K562 (cell line): ENCODE measurements around the gene SORCS1. TPM values are rescaled to one million over a fixed set of nuclear protein-coding genes. Genes with fewer than 3 reads are reported as not detected.

ENCODE experiments used
- ARNT ChIP-seq, 2 experiments: fragments of 450-650 bp; IDR thresholded peaks; 2 replicates each; pipeline ENCODE4 v1.6.1; 2016; ENCODE audit warnings: mild to moderate bottlenecking in 1 of 2
- CBFB ChIP-seq: sonication (generic); formaldehyde crosslinking; IDR thresholded peaks from 2 replicates; pipeline ENCODE4 v1.4.0; 2020; ENCODE audit warnings: mild to moderate bottlenecking, missing genetic modification reagents
- CBX2 ChIP-seq: fragments of 200-600 bp; sonication (generic); IDR thresholded peaks from one replicate; pipeline ENCODE4 v1.6.1; 2012; ENCODE audit warnings: mild to moderate bottlenecking, low read length, inconsistent platforms; ENCODE audit not compliant: insufficient read depth, poor library complexity, severe bottlenecking
- CREM ChIP-seq: IDR thresholded peaks from 2 replicates; pipeline ENCODE4 v1.6.1; 2014; ENCODE audit warnings: antibody characterized with exemption, low read depth
- EP300 ChIP-seq: IDR thresholded peaks from 2 replicates; pipeline ENCODE4 v1.6.1; 2012; ENCODE audit warnings: low read length, improper control_type of control experiment
- EP400 ChIP-seq: fragments of 450-650 bp; IDR thresholded peaks from 2 replicates; pipeline ENCODE4 v1.6.1; 2017; ENCODE audit warnings: antibody characterized with exemption, mild to moderate bottlenecking, moderate library complexity
- ETV5 ChIP-seq: sonication (generic); formaldehyde crosslinking; IDR thresholded peaks from 2 replicates; pipeline ENCODE4 v1.4.0; 2020; ENCODE audit warnings: low read depth, mild to moderate bottlenecking, missing genetic modification reagents
- KLF13 ChIP-seq: fragments of 450-650 bp; IDR thresholded peaks from 2 replicates; pipeline ENCODE4 v1.6.1; 2016; ENCODE audit warnings: missing genetic modification characterization, low read depth, mild to moderate bottlenecking, missing compliant biosample characterization, moderate library complexity, borderline replicate concordance
- NEUROD1 ChIP-seq: fragments of 150-350 bp; IDR thresholded peaks from 2 replicates; pipeline ENCODE4 v1.6.1; 2014; ENCODE audit warnings: borderline replicate concordance, low read length, low read depth; ENCODE audit not compliant: partially characterized antibody
- NFE2 ChIP-seq: IDR thresholded peaks from 2 replicates; pipeline ENCODE4 v1.6.1; 2014; ENCODE audit warnings: antibody characterized with exemption, low read depth
- NR4A1 ChIP-seq, 2 experiments: fragments of 250-450 bp in 1 of 2; fragments of 450-650 bp in 1 of 2; sonication (Bioruptor Pico) in 1 of 2; IDR thresholded peaks; 2 replicates each; pipeline versions ENCODE4 v1.4.0 to v1.6.1; 2016 to 2020; ENCODE audit warnings: mild to moderate bottlenecking in 2 of 2, missing compliant biosample characterization in 1 of 2, missing genetic modification characterization in 1 of 2, moderate library complexity in 1 of 2
- PYGO2 ChIP-seq: fragments of 450-650 bp; IDR thresholded peaks from 2 replicates; pipeline ENCODE4 v1.6.1; 2016; ENCODE audit warnings: mild to moderate bottlenecking, missing genetic modification characterization, moderate library complexity, missing compliant biosample characterization
- SAFB ChIP-seq: fragments of 200-400 bp; formaldehyde crosslinking; IDR thresholded peaks from 2 replicates; pipeline ENCODE4 v1.6.1; 2017; ENCODE audit warnings: low read depth, low read length, borderline replicate concordance
- SRSF3 ChIP-seq: fragments of 200-400 bp; formaldehyde crosslinking; IDR thresholded peaks from 2 replicates; pipeline ENCODE4 v1.6.1; 2016; ENCODE audit warnings: mild to moderate bottlenecking, low read length, moderate library complexity; ENCODE audit not compliant: insufficient read depth
- TAF15 ChIP-seq: fragments of 200-400 bp; formaldehyde crosslinking; IDR thresholded peaks from 2 replicates; pipeline ENCODE4 v1.6.1; 2017; ENCODE audit warnings: mild to moderate bottlenecking, low read depth, low read length, moderate library complexity
- TAF7 ChIP-seq: fragments of 450-650 bp; IDR thresholded peaks from 2 replicates; pipeline ENCODE4 v1.6.1; 2016; ENCODE audit warnings: missing genetic modification characterization, missing compliant biosample characterization
- ZNF668 ChIP-seq: fragments of 250-450 bp; sonication (Bioruptor Pico); IDR thresholded peaks from 2 replicates; pipeline ENCODE4 v1.8.0; 2022; ENCODE audit warnings: mild to moderate bottlenecking, inconsistent platforms
- polyA plus RNA-seq, 8 experiments: library from polyadenylated mRNA; depleted of rRNA in 4 of 8; stranded (reverse) in 5 of 8; unstranded in 3 of 8; fragments of >200 nt; fragmentation: Nextera tagmentation in 2 of 8; fragmentation: Illumina TruSeq in 1 of 8; extraction: Ambion mirVana in 2 of 8; extraction: Trizol in 1 of 8; gene quantifications; 2 replicates each; pipeline versions ENCODE4 v1.2.1 to v1.2.3, GENCODE V29; 2011 to 2014; ENCODE audit warnings: inconsistent platforms in 1 of 8, missing spikeins in 1 of 8
- total RNA-seq, 7 experiments: library from RNA; depleted of rRNA in 6 of 7; stranded (reverse); fragments of >200 nt in 6 of 7; fragmentation: Illumina TruSeq in 2 of 7; extraction: Trizol in 2 of 7; gene quantifications; 2 replicates each; pipeline versions ENCODE4 v1.2.1 to v1.2.3, GENCODE V29; 2011 to 2021; ENCODE audit warnings: low replicate concordance in 1 of 7
- TF ChIP-seq, protein P1 (sequence below), 2 experiments: IDR thresholded peaks in 1 of 2; conservative IDR thresholded peaks in 1 of 2; 2 replicates each; pipeline ENCODE4 v1.6.1; 2016; ENCODE audit warnings: low read depth in 2 of 2, mild to moderate bottlenecking in 1 of 2, missing compliant biosample characterization in 1 of 2, missing genetic modification characterization in 1 of 2, moderate library complexity in 1 of 2
- TF ChIP-seq, protein P2 (sequence below): sonication (generic); formaldehyde crosslinking; IDR thresholded peaks from 2 replicates; pipeline ENCODE4 v1.8.1; 2023; ENCODE audit warnings: missing genetic modification reagents, mild to moderate bottlenecking, borderline replicate concordance
- TF ChIP-seq, protein P3 (sequence below): fragments of 450-650 bp; formaldehyde crosslinking; IDR thresholded peaks from 2 replicates; pipeline ENCODE4 v1.4.0; 2020; ENCODE audit warnings: mild to moderate bottlenecking, moderate library complexity

Gene SORCS1
- total and polyA plus RNA-seq, 9 of the 15 experiments (the other 6 are each of a cell fraction or from before 2014, with no cell fraction given) = 1.5 to 3.9 (median 2.7) TPM

DNA sequence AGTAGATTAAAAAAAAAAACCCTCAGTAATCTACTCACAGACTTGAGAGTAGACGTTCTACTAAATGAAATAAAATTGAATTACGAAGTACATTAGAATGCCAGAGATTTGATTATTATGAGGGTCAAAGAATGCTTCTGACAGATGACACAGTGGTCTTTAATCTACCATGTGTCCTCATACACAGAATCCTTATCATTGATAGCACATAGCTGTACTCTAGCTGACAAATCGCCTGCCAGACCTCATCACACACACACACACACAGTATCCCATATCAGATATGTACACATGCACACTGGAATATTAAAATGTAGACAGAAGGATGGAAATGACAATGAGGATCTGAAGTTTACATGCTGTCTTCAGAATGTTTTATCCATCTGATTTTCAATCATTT is 104.6 kb downstream of the SORCS1 start (continued):
- no peak for TF ChIP-seq NR4A1 (CRISPR knock-in tag; IDR thresholded peaks at IDR 0.05)
- no peak for TF ChIP-seq NR4A1 (tag; IDR thresholded peaks at IDR 0.05)
- TF ChIP-seq EP400 = no peak
- TF ChIP-seq CREM = no peak
- TF ChIP-seq KLF13 (tag) = no peak
- TF ChIP-seq PYGO2 (tag) = no peak
- TF ChIP-seq, protein P1, sequence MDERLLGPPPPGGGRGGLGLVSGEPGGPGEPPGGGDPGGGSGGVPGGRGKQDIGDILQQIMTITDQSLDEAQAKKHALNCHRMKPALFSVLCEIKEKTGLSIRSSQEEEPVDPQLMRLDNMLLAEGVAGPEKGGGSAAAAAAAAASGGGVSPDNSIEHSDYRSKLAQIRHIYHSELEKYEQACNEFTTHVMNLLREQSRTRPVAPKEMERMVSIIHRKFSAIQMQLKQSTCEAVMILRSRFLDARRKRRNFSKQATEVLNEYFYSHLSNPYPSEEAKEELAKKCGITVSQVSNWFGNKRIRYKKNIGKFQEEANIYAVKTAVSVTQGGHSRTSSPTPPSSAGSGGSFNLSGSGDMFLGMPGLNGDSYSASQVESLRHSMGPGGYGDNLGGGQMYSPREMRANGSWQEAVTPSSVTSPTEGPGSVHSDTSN (CRISPR knock-in tag; IDR thresholded peaks at IDR 0.05; ENCODE audit: low read depth) = no peak
- TF ChIP-seq, protein P1 (tag; conservative IDR thresholded peaks at IDR 0.05; ENCODE audit: low read depth) = peak; percentile 60
- TF ChIP-seq ARNT (IDR thresholded peaks at IDR 0.05) = no peak
- TF ChIP-seq, protein P2, sequence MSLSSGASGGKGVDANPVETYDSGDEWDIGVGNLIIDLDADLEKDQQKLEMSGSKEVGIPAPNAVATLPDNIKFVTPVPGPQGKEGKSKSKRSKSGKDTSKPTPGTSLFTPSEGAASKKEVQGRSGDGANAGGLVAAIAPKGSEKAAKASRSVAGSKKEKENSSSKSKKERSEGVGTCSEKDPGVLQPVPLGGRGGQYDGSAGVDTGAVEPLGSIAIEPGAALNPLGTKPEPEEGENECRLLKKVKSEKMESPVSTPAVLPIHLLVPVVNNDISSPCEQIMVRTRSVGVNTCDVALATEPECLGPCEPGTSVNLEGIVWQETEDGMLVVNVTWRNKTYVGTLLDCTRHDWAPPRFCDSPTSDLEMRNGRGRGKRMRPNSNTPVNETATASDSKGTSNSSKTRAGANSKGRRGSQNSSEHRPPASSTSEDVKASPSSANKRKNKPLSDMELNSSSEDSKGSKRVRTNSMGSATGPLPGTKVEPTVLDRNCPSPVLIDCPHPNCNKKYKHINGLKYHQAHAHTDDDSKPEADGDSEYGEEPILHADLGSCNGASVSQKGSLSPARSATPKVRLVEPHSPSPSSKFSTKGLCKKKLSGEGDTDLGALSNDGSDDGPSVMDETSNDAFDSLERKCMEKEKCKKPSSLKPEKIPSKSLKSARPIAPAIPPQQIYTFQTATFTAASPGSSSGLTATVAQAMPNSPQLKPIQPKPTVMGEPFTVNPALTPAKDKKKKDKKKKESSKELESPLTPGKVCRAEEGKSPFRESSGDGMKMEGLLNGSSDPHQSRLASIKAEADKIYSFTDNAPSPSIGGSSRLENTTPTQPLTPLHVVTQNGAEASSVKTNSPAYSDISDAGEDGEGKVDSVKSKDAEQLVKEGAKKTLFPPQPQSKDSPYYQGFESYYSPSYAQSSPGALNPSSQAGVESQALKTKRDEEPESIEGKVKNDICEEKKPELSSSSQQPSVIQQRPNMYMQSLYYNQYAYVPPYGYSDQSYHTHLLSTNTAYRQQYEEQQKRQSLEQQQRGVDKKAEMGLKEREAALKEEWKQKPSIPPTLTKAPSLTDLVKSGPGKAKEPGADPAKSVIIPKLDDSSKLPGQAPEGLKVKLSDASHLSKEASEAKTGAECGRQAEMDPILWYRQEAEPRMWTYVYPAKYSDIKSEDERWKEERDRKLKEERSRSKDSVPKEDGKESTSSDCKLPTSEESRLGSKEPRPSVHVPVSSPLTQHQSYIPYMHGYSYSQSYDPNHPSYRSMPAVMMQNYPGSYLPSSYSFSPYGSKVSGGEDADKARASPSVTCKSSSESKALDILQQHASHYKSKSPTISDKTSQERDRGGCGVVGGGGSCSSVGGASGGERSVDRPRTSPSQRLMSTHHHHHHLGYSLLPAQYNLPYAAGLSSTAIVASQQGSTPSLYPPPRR (CRISPR knock-in tag) = no peak
- TF ChIP-seq ZNF668 (CRISPR knock-in tag) = no peak
- peak; percentile 47; the same call in 1 of the 2 replicates for TF ChIP-seq NFE2
- TF ChIP-seq, protein P3, sequence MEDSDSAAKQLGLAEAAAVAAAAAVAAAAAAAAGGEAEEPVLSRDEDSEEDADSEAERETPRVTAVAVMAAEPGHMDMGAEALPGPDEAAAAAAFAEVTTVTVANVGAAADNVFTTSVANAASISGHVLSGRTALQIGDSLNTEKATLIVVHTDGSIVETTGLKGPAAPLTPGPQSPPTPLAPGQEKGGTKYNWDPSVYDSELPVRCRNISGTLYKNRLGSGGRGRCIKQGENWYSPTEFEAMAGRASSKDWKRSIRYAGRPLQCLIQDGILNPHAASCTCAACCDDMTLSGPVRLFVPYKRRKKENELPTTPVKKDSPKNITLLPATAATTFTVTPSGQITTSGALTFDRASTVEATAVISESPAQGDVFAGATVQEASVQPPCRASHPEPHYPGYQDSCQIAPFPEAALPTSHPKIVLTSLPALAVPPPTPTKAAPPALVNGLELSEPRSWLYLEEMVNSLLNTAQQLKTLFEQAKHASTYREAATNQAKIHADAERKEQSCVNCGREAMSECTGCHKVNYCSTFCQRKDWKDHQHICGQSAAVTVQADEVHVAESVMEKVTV (CRISPR knock-in tag) = no peak
- TF ChIP-seq EP300 = peak; percentile 44; the same call in 1 of the 2 replicates
- no peak for TF ChIP-seq TAF15
- no peak for TF ChIP-seq SAFB
- no peak for TF ChIP-seq ETV5 (CRISPR knock-in tag)
- no peak for TF ChIP-seq CBX2
- no peak for TF ChIP-seq CBFB (CRISPR knock-in tag)
- no peak for TF ChIP-seq SRSF3
- TF ChIP-seq NEUROD1 = no peak
- TF ChIP-seq TAF7 (tag) = no peak
